ENCODE data around the gene MCF2L.

DNA sequence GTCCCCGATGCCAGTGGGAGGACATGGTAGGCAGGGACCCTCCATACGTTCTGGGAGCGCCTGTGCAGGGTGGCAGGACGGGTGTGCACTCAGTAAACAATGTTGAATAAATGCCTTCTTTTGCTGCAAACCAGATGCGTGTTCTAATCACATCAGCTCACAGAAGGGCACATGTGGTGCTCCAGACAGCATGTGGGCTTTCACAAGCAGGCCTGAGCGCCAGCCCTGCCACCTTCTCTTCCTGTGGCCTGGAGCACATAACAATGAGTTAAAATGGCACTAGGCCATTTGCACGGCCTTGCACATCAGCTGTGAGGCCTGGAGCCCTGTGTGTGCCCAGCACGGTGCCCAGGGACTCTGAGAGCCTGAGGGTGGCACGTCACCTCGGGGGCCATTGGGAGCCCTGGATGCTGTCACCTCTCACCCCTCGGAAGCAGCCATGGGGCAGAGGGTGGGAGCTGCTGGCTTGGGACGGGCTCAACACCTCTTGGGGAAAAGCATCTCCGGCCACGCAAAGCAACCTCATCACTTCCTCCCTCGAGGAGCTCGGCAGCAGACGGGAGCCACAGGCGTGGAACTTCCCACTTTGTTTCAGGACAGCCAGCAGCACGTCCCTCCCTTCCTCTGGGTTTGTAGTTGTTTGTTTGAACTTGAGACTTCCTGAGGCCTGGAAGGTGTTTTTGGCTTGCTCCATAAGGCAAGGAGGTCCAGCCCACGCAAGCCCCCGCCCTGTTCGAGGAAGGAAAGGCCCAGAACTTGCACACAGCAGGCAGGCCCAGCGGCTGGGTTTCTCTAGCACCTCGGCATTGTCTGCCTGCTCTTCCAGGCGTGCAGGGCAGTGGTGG lies 9.8 kb downstream of the MCF2L start:
- TF ChIP-seq, protein P1, sequence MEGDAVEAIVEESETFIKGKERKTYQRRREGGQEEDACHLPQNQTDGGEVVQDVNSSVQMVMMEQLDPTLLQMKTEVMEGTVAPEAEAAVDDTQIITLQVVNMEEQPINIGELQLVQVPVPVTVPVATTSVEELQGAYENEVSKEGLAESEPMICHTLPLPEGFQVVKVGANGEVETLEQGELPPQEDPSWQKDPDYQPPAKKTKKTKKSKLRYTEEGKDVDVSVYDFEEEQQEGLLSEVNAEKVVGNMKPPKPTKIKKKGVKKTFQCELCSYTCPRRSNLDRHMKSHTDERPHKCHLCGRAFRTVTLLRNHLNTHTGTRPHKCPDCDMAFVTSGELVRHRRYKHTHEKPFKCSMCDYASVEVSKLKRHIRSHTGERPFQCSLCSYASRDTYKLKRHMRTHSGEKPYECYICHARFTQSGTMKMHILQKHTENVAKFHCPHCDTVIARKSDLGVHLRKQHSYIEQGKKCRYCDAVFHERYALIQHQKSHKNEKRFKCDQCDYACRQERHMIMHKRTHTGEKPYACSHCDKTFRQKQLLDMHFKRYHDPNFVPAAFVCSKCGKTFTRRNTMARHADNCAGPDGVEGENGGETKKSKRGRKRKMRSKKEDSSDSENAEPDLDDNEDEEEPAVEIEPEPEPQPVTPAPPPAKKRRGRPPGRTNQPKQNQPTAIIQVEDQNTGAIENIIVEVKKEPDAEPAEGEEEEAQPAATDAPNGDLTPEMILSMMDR (conservative IDR thresholded peaks at IDR 0.05; ENCODE audit: low read depth in 2 of 2), result no peak
- TF ChIP-seq POLR2AphosphoS5 (IDR thresholded peaks at IDR 0.05; ENCODE audit: low read depth), result no peak
- TF ChIP-seq JUNB (IDR thresholded peaks at IDR 0.05; ENCODE audit: unreplicated experiment), result no peak
- TF ChIP-seq, protein P2, sequence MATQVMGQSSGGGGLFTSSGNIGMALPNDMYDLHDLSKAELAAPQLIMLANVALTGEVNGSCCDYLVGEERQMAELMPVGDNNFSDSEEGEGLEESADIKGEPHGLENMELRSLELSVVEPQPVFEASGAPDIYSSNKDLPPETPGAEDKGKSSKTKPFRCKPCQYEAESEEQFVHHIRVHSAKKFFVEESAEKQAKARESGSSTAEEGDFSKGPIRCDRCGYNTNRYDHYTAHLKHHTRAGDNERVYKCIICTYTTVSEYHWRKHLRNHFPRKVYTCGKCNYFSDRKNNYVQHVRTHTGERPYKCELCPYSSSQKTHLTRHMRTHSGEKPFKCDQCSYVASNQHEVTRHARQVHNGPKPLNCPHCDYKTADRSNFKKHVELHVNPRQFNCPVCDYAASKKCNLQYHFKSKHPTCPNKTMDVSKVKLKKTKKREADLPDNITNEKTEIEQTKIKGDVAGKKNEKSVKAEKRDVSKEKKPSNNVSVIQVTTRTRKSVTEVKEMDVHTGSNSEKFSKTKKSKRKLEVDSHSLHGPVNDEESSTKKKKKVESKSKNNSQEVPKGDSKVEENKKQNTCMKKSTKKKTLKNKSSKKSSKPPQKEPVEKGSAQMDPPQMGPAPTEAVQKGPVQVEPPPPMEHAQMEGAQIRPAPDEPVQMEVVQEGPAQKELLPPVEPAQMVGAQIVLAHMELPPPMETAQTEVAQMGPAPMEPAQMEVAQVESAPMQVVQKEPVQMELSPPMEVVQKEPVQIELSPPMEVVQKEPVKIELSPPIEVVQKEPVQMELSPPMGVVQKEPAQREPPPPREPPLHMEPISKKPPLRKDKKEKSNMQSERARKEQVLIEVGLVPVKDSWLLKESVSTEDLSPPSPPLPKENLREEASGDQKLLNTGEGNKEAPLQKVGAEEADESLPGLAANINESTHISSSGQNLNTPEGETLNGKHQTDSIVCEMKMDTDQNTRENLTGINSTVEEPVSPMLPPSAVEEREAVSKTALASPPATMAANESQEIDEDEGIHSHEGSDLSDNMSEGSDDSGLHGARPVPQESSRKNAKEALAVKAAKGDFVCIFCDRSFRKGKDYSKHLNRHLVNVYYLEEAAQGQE (IDR thresholded peaks at IDR 0.05; ENCODE audit: unreplicated experiment), result no peak
- TF ChIP-seq EZH2phosphoT487 (IDR thresholded peaks at IDR 0.05; ENCODE audit: unreplicated experiment), result no peak
- no peak for TF ChIP-seq EZH2 (IDR thresholded peaks at IDR 0.05; ENCODE audit: low read depth, unreplicated experiment)
